Lung (tissue), 12 donors: Measurements from ENCODE around the gene LRPAP1. TPM values are rescaled to one million over a fixed set of nuclear protein-coding genes. Genes with fewer than 3 reads are reported as not detected.

ENCODE experiments used
- ATAC-seq: fragments of 200-7000 bp; cut with Tn5 transposase; one replicate; pipeline ENCODE4 v1.9.1; 2020; ENCODE audit warnings: moderate number of reproducible peaks; ENCODE audit not compliant: insufficient read depth, low FRiP score
- DNase-seq, 3 donors: peaks; one replicate each; pipeline ENCODE4 v3.0.0-alpha.2; 2013 to 2017
- H3K27ac ChIP-seq, 2 donors: one replicate each; pipeline ENCODE4 v1.5.1; 2013; ENCODE audit warnings: mild to moderate bottlenecking in 2 of 2, moderate library complexity in 2 of 2, control low read depth in 1 of 2, inconsistent platforms in 1 of 2, low read depth in 1 of 2, low read length in 1 of 2
- H3K27me3 ChIP-seq, 3 donors: one replicate each; pipeline ENCODE4 v1.5.1; 2013; ENCODE audit warnings: low read length in 2 of 3; ENCODE audit not compliant: control insufficient read depth in 3 of 3, insufficient read depth in 3 of 3
- H3K36me3 ChIP-seq, 4 donors: one replicate each; pipeline ENCODE4 v1.5.1; 2013; ENCODE audit warnings: low read length in 4 of 4, mild to moderate bottlenecking in 1 of 4, moderate library complexity in 1 of 4; ENCODE audit not compliant: control insufficient read depth in 4 of 4, insufficient read depth in 4 of 4
- H3K4me1 ChIP-seq, 5 donors: one replicate each; pipeline ENCODE4 v1.5.1; 2013; ENCODE audit warnings: low read length in 5 of 5, mild to moderate bottlenecking in 2 of 5, moderate library complexity in 1 of 5; ENCODE audit not compliant: control insufficient read depth in 5 of 5, insufficient read depth in 5 of 5
- H3K4me3 ChIP-seq: one replicate; pipeline ENCODE4 v1.5.1; 2013; ENCODE audit warnings: mild to moderate bottlenecking, control low read depth, moderate library complexity
- H3K9ac ChIP-seq, 2 donors: one replicate each; pipeline ENCODE4 v1.5.1; 2013; ENCODE audit warnings: low read length in 2 of 2, control low read depth in 1 of 2; ENCODE audit not compliant: insufficient read depth in 1 of 2
- H3K9me3 ChIP-seq, 4 donors: one replicate each; pipeline ENCODE4 v1.5.1; 2013; ENCODE audit warnings: low read length in 3 of 4, mild to moderate bottlenecking in 1 of 4, moderate library complexity in 1 of 4; ENCODE audit not compliant: control insufficient read depth in 4 of 4, insufficient read depth in 3 of 4
- CTCF ChIP-seq: IDR thresholded peaks from 2 replicates; pipeline ENCODE4 v1.5.1; 2012; ENCODE audit warnings: mild to moderate bottlenecking; ENCODE audit errors: control extremely low read depth, extremely low read depth
- WGBS, 2 donors: extraction: QIAGEN DNeasy Blood & Tissue Kit; methylation state at CpG; one replicate each; pipeline ENCODE4 v1.1.7; 2013; 5-methylcytosine and 5-hydroxymethylcytosine counted together
- polyA plus RNA-seq, 2 donors: library from polyadenylated mRNA; stranded (reverse); fragments of 200-250 nt; gene quantifications; one replicate each; pipeline ENCODE4 v1.2.1, GENCODE V29; 2013
- total RNA-seq, 2 donors: library from RNA; depleted of rRNA in 1 of 2; stranded (reverse); fragments of >200 nt in 1 of 2; gene quantifications; one replicate each; pipeline ENCODE4 v1.2.1, GENCODE V29; 2014 to 2021
- donor health status: control.
- donor health status: control.
- donor health status: Bipolar disorder and iron deficiency.
- donor health status: healthy.
- donor health status: DM: yes; HTN: yes; CAD: no.

The LRPAP1 gene
- total and polyA plus RNA-seq, 4 donors: 46.1 to 289 (median 208) TPM

- H3K4me1 ChIP-seq: no peaks in the 10 kb centered on the region
- DNase-seq (no peak), ATAC-seq (no peak)
- no peak overlapping the region for H3K4me3 ChIP-seq
- H3K27ac ChIP-seq: no peak overlapping the region
- peaks cover 16 to 66% (median 34%) of the 10 kb centered on the region in 4 donors for H3K36me3 ChIP-seq
- 96 to 99% methylated on average over 6 of the region's 6 CpGs for WGBS, 2 donors
- peaks cover 0 to 4% (median 0%) of the 10 kb centered on the region in 4 donors for H3K9me3 ChIP-seq
- no peaks in the 10 kb centered on the region for H3K27me3 ChIP-seq
- no peak overlapping the region for H3K9ac ChIP-seq
- no peak for TF ChIP-seq CTCF
These were observed 21.0 kb downstream of the LRPAP1 start for GRCh38 chr4:3511187-3511586.

- ATAC-seq (no peak), DNase-seq (no peak)
- peaks cover 0 to 4% (median 0%) of the 10 kb centered on the region in 4 donors for H3K9me3 ChIP-seq
- H3K27me3 ChIP-seq: no peaks in the 10 kb centered on the region
- H3K9ac ChIP-seq: no peak overlapping the region
- no peak for TF ChIP-seq CTCF
- WGBS, 2 donors: 97% methylated on average over 16 of the region's 16 CpGs
- H3K4me1 ChIP-seq: no peaks in the 10 kb centered on the region
- peaks cover 14 to 63% (median 34%) of the 10 kb centered on the region in 4 donors for H3K36me3 ChIP-seq
- no peak overlapping the region for H3K27ac ChIP-seq
- H3K4me3 ChIP-seq: no peak overlapping the region
These were observed 21.7 kb downstream of the LRPAP1 start for GRCh38 chr4:3510481-3510880.

- Histone ChIP-seq H3K36me3 (peaks cover 10 to 52% (median 33%) of the 10 kb centered on the region in 4 donors), H3K27me3 (no peaks in the 10 kb centered on the region), H3K4me3 (no peak overlapping the region), H3K4me1 (no peaks in the 10 kb centered on the region), H3K9ac (no peak overlapping the region), H3K9me3 (peaks cover 0 to 4% (median 0%) of the 10 kb centered on the region in 4 donors), H3K27ac (no peak overlapping the region)
- 40 to 75% methylated on average over 10 of the region's 10 CpGs for WGBS, 2 donors
- TF ChIP-seq CTCF: no peak
- DNase-seq (no peak), ATAC-seq (no peak)
These were observed 23.7 kb downstream of the LRPAP1 start for GRCh38 chr4:3508542-3508941.

GRCh38 chr4:3505231-3505630, 27.0 kb downstream of the LRPAP1 start:
- Histone ChIP-seq H3K27me3 (no peaks in the 10 kb centered on the region), H3K4me1 (peaks cover 0 to 15% (median 0%) of the 10 kb centered on the region in 5 donors), H3K9me3 (no peaks in the 10 kb centered on the region), H3K27ac (no peak overlapping the region), H3K36me3 (peaks cover 5 to 46% (median 17%) of the 10 kb centered on the region in 4 donors), H3K4me3 (no peak overlapping the region), H3K9ac (no peak overlapping the region)
- no peak for DNase-seq
- 96% methylated on average over 16 of the region's 16 CpGs for WGBS, 2 donors
- no peak for TF ChIP-seq CTCF
- no peak for ATAC-seq
